Skin of body (tissue), 2 donors: Measurements from ENCODE around the gene TCF4. TPM values are rescaled to one million over a fixed set of nuclear protein-coding genes. Genes with fewer than 3 reads are reported as not detected.

Experiments
- DNase-seq: peaks from one replicate; lab custom pipeline; 2025; lab: John Stamatoyannopoulos, UW
- total RNA-seq: library from RNA; depleted of rRNA; stranded (reverse); fragments of >200 nt; gene quantifications from one replicate; pipeline ENCODE4 v1.2.3, GENCODE V29; 2014

Gene TCF4
- total RNA-seq, 1 donor from 2014 or later, result 356 TPM

GRCh38 chr18:55506074-55506473 lies 81.9 kb downstream of the TCF4 start:
- DNase-seq, result no peak

DNA sequence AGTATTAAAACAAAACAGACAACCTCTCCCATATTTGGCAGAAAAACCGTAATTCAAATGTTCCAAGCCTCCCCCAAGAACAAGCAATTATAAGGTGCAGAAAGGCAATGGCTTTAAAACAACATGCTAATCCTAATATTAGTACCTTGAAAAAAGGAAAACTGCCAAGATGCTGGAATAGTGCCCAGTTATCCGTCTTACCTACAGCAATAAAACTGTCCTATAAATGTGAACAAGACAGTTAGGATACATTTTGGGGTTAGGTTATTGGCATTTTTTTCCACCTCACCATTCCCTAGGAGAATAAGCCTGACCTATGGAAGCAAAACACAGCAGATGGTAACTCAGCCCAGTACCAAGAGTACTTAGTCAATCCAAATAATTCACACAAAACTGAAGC lies 83.2 kb downstream of the TCF4 start:
- no peak for DNase-seq

GRCh38 chr18:55503167-55503820 lies 84.7 kb downstream of the TCF4 start:
- no peak for DNase-seq

GRCh38 chr18:55501982-55502710 lies 85.8 kb downstream of the TCF4 start:
- DNase-seq, result no peak

DNA sequence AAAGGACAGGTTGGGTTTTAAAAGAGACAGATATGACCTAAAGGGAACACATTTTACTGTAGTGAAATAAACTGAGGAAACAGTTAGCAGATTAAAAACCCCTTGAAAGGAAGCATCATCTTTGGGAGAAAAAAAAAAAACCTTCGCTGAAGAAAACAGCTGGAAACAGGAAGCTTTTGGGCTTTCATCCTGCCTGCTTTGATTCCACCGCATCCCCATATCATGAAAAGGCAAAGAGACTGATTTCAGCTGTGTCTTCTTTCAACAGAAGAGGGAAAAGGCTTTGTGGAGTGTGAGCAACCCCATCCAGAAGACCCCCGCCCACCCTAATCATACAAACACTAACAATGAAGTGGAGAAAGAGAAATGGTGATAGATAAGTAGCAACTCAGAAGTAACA lies 86.4 kb downstream of the TCF4 start:
- DNase-seq, result no peak

DNA sequence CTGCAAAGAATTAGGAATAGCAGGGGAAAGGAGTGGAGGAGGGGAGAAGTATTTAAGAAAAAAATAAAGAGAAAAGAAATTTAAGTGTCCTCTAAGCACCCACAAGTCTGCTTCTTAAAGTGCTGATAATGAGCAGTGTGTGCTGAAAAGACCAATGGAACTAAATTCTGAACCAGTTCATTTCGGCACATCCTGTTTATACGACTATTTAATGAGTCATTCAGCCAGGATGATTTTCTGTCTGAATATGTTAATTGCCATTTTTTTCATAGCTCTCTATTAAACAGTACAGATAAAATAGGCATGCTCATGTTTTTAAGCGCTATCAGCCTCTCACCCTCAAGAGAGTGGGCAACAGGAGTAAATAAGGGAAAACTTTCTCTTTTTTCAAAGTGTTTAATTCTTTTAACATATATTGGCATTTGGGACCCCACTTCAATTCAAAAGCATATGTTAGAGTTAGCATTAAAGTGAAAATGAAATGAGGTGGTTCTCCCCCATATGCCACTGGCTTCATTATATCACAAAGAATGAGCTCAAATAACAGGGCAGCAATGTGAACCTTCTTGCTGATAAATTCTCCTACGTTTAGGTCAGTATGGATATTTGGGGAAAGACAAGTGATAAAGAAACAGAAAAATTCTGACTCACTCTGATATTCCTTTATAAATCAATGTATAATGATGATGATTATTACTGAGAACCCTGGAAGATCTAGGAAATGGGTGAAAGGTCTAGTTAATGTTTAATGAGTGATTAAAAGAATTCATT lies 87.5 kb downstream of the TCF4 start:
- no peak for DNase-seq

- no peak for DNase-seq
These were observed 88.5 kb downstream of the TCF4 start for GRCh38 chr18:55499526-55499925.

- no peak for DNase-seq
These were observed 90.1 kb downstream of the TCF4 start for GRCh38 chr18:55497825-55498403.

GRCh38 chr18:55494899-55495298 lies 93.1 kb downstream of the TCF4 start:
- DNase-seq, result no peak

- no peak for DNase-seq
These were observed 93.6 kb downstream of the TCF4 start for GRCh38 chr18:55494441-55494840.

DNA sequence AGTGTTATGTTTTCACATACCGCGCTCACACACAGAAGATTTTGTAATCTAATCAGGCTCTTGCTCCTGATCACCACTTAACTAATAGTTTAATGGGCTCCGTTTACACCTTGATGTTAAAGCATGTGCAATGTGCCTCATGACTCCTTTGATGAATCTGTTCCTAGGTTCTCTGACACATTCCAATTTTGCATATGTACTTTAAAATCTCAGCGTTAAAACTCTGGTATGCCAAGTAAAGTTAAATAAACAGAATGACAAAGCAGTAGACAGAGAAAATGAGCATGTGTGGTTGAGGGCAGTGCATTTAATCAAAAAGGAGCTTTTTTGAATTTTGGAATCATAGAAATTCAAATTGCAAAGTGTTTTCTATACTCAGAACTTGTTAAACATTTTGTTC lies 96.4 kb downstream of the TCF4 start:
- no peak for DNase-seq

DNA sequence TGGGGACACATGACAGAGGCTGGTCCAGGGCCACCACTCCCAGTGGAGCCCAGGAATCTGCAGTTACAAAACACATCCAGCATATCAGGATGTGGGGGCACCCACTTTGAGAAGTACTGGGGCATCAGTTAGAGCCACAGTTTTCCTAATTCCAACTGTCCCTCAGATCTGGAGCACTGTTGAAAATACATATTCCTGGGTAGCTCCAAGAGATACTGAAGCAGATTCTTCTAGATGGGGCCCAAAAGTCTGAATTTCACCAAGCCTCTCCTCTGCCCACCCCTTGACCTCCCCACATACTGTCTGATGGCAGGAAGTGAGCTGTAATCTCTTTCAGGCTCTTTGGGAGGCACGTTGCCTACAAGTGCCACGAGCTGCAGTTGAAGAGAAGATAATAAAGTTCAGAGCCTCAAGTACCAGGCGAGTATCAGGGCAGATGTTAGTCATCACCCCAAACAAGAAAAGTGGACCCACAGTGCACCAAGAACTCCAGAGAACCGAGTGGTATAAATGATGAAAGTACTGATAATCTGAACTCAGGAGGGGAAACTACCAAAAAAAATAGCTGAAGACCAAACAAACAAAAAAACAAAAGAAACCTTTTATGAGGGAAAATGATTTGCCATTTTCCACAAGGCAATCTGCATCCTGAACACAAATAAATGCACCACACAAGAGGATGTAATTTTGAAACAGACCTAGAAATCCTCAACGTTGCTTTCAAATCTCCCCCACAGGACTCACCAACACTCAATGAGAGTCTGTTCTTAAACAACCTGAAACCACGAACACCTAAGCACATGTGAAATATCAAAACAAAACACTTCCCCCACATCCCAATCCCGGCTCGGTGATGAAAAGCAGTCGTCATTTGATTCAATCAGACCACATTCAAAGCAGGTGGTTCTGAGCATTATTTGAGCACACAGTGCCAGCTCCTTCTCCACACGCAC lies 98.7 kb downstream of the TCF4 start:
- DNase-seq, result no peak

GRCh38 chr18:55488473-55488872 lies 99.5 kb downstream of the TCF4 start:
- DNase-seq, result no peak

DNA sequence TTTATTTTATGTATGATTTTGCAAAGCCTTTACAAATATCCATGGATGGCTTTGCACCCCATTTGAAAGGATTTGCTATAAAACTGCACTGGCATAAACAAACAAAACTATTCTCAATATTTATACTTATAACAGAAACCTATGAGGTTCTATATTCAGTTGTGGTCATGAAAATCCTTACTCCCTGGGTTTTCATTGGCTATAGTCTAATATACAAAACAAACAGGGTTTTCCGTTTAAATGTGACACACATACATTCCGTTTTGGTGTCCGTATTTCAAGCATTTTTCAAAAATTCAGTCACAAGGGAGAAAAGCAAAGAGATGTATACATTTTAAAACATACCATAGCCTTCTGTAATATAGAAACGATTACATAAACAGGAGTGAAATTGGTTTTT lies 100.0 kb downstream of the TCF4 start:
- DNase-seq, result no peak

- no peak for DNase-seq
These were observed 101.1 kb downstream of the TCF4 start for GRCh38 chr18:55486936-55487335.

DNA sequence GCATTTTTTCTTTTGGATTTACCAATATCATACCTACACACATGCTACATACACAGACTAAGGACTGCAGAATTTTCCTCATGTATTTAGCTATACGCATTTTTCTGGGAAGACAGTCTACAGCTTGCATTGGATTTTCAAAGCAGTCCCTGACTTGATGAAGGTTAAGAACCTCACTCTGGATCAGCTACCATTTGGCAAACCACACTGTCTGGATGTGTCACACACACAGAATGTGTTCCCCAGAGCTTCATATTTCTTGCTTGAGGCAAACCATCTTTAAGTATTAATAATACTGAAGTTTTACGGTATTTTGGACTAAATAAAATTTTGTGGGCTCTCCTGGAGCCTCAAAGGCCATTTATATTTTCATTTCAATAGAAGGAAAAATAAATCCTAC lies 102.3 kb downstream of the TCF4 start:
- DNase-seq, result no peak

GRCh38 chr18:55484773-55485172 lies 103.2 kb downstream of the TCF4 start:
- no peak for DNase-seq

DNA sequence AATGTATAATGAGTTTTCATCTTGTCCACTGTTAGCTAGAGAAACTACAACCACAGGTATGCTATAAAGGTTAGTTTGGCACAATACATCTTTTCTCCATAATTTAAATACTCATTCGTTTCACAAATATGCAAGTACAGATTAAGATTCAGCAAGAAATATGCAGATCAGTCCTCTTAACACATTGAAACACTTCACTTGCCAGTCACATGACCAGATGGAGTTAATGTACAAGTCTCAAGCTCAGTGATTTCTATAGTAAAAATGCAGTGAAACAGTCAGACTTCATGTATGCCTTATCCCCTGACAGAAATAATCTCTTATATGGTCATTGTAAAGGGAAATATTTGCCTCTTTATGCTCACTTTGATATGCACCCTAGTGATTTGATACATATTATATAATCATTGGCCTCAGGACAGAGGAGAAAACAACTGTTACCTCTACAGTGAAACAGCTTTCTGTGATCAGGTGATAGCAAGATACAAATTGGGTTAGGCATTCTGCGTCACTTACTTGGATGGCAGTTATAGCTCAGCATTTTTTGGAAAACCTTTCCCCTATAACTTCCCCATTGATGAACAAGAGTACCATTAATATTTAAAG lies 104.6 kb downstream of the TCF4 start:
- no peak for DNase-seq

- DNase-seq, result no peak
These were observed 108.2 kb downstream of the TCF4 start for GRCh38 chr18:55479656-55480420.
